ENCODE data around the gene MS4A18.

Gene MS4A18

DNA sequence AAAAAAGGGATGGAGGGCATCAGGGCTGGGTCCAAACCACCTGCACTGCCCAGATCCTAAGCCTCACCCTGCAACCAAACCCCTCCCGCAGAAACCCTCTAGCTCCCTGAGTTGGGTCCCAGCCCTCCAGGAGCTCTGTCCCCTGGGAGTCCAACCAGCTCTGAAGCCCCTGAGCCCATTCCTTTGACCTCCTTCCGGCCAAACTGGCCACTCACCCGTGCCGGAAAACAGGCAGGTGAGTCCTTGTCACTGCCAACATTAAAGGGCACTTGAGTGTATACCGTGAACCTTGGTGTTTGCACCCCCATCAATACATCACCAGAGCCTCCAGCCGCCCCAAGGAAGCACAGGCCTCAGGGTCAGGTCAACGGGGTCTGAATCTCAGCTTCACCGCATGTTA is 43.7 kb downstream of the MS4A18 start:
- DNase-seq: no peak

DNA sequence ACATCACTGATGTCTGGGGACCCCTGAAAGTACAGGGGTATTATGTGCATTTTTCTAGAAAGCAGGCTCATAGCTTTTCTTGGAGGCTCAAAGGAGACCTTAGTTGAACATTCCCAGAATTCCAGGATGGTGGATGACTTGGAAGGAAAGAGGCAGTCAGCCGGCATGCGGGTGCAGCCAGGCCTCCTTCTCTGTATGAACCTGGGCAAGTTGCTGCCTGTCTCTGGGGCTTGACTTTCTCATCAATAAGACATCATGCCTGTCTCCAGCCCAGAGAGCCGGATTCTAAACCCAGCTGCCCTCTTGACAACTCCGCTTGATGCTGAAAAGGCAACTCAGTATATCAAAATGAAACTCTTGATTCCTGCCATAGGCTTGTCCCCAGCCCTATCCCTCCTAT is 44.8 kb downstream of the MS4A18 start:
- DNase-seq: no peak

DNA sequence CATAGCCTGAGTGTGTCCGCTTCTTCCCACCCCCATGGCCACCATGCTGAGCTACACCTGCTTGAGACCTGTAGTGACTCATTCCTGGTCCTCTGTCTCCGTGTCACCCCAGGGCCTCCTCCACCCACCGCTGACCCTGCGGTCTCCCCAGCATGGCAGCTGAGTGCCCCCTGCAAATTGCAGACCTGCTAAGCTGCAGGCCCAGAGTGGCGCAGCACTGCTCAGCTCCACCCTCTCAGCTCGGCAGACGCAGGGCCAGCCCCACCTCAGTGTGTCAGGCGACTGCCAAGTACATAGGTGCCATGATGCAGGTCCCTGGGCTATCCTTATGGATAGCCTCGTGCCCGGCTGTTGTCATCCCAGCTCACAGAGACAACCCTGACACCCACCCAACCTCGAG is 45.3 kb downstream of the MS4A18 start:
- no peak for DNase-seq

DNA sequence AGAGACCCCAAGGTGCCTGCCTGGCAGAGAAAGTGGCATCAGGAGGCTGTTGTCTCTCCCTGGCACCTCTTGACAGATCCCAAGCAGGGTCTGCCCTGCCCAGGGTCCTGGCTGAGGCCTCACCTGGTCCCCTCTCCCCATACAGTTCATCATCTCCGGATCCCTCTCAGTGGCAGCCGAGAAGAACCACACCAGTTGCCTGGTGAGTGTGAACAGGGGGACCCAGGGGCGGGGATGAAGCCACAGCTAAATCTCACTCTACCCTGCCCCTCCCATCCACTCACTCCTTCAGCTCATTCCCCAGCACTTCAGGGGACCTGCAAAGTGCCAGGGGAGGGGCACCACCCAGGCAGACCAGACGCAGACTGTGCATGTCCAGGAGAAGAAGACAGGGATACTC is 46.6 kb downstream of the MS4A18 start:
- no peak for DNase-seq

DNA sequence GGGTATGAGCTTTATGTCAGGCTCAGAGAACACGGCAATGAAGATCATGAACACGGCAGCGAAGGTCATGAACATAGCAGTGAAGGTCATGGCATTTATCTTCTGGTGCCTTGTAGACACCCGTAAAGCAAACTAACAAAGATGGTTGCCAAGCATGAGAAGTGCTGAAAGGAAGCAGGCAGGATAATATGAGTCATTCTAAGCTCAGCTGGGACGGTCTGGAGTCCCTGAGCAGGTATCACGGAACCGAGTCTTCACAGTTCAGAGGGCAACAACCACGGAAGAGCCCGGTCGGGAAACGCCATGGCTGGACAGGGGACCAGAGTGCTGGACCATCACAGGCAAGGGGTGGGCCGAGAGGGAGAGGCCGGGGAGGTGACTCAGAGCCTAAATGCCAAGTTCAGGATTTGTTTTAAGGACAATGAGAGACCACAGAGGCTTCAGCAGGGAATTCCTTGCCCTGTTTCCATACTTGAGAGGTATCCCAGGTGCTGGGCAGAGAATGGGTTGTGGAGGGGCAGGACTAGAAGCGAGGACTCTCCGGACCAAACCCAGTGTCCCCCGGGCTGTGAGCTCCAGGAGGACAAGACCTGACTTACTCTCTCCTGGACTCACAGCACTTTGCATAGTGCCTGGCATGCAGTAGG is 47.5 kb downstream of the MS4A18 start:
- no peak for DNase-seq

DNA sequence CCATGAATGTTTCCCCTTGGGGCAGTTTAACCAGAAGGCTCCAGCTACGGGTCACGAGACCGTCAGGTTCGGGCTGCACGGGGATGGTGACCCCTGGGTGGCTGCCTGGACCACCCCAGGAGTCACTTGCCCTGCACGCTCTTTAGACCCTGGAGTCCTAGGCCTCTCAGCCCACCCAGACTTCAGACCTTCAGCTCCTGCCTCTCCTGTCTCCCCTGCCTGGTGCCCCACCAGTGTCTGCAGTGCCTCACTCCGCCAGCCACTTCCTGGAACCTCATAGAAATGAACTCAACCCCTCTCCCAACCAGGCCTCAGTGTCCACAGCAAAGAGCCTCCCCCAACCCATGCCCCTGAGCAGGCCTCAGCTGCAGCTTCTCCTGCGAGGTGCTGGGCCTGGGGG is 48.1 kb downstream of the MS4A18 start:
- DNase-seq: no peak

DNA sequence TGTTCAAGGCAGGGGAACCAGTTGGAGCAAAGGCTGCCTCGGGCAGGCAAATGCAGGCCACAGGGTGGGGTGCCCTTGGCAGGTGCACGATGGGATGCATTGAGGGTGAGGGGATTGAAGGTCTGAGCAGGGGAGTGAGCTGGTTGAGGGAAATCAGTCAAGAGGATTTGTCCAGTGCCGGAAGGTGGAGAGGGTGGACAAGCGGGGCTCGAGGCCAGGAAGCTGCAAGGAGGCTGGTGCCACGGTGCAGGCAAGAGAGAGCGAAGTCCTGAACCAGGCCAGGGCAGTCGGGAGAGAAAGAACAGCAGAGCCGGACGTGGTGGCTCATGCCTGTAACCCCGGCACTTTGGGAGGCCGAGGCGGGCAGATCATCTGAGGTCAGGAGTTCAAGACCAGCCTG is 50.2 kb downstream of the MS4A18 start:
- no peak for DNase-seq

DNA sequence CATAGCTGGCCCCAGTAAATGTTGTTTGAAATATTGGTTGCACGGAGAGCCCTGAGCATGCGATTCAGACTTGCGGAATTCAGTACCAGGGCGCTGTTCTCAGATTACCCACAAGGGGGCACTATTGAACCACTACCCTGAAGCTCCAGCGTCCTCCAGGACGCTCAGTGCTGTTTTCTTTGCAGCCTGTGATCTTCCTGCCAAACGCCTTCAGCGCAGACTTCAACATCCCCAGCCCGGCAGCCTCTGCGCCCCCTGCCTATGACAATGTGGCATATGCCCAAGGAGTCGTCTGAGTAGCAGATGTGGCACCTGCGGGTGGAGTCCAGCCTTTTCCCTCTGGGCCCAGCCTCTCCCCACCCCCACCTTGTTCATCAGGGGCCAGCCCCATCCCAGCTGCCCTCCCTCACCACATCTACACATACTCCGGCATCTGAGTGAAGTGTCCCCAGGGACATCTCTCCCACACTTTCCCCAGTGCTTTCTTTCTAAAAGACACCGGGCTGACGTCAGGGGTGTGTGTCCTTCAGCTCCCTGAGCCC is 51.0 kb downstream of the MS4A18 start:
- peak; percentile 71 for DNase-seq

DNA sequence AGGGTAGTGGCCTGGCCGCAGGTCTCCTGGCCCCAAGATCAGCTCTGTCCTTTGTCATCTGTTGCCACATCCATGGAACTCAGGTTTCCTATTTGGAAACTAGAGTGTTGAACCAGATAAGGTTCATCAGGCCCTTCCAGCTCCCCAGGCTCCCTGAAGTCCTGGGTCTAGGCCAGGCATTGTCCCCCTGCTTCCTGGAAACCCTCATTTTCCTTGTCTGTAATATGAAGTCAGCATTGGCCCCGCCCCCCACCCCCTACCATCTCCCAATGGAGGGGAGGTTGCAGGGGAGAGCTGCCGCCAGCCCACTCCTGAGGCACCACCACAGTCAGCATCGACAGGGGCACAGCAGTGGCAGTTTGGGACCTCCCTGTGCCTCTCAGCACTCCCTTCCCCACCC is 51.6 kb downstream of the MS4A18 start:
- DNase-seq: no peak

DNA sequence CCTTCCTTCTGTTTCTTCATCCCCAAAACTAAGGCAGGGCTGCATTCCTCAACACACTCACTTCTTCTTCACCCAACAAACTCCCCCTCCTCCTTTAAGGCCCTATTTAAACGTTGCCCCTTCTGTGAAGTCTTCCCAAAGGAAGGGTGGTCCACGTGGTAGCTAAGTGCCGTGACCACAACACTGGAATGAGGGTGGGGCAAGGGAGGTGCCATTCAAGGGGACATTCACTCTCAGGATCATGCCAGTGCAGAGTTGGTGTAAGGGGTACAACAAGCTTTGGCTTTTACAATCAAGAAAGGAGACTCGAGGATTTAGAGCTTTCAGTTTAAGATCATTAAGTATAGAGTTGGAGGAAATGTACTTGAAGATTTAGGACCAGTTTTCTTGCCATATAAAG is 52.6 kb downstream of the MS4A18 start:
- no peak for DNase-seq

DNA sequence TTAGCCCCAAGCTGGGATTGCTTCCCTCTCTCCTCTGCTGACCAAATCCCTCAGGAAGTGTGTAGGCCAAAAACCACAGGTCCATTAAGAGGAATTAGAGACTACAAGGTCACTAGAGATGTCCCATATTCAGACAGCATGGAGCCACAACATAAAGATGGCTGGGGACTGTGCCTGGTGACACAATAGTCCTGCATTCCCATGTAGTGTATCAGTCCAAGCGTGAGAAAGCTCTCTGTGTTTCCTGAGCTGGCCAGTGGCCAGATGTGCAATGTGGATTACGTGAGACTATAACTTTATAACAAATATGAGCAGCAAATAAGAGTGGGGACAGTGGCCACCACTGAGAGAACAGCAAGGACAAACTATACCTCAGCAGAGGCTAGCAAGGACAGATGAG is 53.1 kb downstream of the MS4A18 start:
- no peak for DNase-seq

DNA sequence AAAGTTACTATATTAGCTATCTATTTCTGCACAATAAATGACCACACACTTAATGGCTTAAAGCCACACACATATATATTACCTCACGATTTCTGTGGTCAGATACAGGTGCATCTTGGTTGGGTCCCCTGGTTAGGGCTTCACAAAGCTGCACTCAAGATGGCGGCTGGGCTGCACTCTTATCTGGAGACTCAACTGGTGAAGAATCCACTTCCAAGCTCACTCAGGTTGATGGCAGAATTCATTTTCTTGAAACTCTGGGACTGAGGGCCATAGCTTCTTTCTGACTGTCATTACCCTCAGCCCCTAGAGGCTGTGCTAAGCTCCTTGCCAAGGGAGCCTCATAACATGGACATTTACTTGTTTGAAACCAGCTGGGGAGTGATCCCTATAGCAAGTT is 55.5 kb downstream of the MS4A18 start:
- DNase-seq: no peak

DNA sequence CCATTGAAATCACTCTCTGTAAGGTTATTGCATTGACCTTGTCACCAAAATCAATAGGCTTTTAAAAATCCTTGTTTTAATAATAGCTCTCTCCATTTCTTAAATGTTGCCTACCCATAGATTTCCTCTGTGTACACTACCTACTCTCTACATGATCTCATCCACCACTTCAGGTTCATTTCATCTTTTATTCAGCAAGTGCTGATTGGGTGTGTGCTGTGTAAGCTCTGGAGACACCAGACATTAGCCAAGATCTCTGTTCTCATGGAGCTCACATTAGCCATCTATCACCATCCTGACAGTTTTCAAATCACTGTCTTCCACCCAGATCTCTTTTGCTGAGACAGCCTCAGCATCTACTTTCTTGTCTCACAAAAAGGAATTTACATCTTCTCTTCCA is 56.3 kb downstream of the MS4A18 start:
- DNase-seq: no peak

DNA sequence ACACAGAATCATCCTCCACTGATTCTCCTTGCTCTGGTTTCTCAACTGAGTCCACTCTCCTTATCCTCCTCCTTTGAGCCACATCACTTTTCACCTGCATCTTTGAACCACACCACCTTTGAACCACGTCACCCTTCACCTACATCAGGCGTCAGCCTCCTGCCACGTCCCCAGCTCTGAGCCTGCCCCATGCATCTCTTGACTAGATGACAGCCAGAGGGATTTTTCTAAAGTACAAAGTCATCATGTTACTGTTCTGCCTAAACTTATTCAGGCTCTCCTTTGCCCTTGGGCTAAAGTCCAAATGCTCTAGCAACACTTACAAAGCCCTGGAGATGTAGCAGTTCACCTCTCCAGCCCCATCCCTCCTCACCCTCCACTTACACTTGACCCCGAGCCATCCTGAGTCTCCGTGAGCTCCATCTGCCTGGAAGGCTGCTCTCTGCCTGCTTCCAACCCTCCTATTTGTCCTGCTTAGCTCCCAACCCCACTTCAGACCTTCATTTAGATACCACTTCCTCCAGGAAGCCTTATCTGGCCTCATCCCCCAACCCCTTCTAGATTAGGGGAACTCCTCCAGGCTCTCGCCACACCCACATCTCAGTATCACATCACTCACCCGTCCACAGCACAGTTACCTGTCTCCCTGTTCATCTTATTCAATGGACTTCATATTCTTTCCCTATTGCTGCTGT is 56.9 kb downstream of the MS4A18 start:
- no peak for DNase-seq

DNA sequence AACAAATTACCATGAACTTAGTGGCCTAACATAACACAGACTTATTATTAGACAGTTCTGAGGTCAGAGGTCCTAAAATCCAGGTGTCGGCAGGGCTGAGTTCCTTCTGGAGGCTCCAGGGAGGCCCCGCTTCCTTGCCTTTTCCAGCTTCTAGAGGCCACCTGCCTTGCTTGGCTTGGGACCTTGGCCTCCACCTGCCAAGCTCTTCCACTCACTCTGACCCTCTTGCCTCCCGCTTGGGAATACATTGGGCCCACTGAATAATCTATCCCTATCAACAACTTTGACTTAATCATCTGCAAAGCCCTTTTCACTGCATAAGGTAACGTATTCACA is 57.4 kb downstream of the MS4A18 start:
- no peak for DNase-seq

DNA sequence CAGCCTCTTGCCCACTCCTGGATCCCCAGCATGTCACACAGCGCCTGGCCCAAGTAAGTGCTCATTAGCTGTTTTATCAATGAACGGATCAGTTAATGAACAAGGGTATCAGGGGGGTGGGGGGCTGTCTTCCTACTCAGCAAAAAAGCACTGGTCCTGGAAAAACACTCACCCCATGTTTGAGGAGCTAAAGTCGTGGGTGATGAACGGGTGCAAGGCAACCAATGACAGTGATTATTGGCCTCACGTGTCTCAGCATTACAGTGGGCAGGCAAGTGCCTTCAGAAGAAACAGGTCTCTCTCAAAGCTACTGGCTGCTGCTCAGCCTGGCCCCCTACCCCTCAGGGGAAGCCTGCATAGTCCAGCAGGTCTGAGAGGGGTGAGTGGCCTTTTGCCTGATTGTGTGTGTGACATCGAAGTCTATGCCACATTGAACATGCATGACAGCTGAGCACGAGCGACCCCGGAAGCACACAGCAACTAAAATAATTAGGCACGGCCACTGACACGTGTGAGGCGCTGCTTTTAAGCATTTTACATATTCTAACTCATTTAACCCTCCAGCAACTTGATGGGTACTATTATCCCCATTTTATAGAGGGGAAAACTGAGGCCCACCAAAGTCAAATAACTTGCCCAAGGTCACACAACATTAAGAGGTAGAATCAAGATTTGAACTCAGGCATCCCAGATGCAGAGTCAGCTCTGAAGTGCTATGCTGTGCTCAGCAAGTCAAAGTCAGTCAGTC is 58.0 kb downstream of the MS4A18 start:
- no peak for DNase-seq

DNA sequence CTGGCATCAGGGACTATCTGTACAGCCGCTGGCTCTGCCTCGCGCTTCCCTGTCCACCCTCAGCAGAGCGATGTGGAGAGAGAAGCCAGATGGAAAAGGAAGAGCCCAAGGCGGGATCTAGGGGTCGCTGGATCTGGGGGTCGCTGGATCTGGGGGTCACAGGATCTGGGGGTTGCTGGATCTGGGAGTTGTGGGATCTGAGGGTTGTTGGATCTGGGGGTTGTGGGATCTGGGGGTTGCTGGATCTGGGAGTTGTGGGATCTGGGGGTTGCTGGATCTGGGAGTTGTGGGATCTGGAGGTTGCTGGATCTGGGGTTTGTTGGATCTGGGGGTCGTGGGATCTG is 58.6 kb downstream of the MS4A18 start:
- DNase-seq: no peak

DNA sequence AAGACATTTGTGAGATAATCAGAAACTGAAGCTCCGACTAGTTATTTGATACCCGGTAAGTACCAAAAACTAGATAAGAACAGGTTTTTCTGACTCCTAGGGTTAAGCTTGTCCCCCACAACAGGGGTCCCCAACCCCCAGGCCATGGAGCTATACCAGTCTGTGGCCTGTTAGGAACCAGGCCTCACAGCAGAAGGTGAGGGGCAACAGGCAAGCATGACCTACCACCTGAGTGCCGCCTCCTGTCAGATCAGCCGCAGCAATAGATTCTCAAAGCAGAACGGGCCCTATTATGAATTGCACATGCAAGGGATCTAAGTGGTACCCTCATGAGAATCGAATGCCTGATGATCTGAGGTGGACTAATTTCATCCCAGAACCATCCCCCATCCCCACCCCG is 59.4 kb downstream of the MS4A18 start:
- DNase-seq: no peak

DNA sequence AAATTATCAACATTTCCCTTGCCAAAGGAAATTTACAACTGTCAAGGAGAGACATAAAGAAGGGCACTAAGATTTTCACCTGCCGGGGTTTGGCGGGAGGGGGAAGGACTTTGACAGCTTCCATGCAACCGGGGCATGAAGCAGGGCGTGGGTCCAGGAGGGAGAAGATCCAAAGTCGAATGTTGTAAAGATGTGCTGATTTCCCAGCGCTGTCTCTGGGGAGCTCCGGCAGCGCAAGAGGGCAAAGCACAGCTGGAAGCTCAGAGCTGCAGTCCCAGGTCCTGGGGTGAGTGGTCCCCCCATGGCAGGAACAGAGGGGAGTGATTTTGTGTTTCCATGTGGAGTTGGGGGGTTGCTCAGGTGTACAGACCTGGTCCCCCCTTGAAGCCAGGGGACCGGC is 60.6 kb downstream of the MS4A18 start, which contains the start of gene MS4A10:
MS4A10 (plus strand) TSS at position 198 of the 400 bp plus-strand sequence. CDS start 5,003 bp downstream, outside the sequence.
- no peak for DNase-seq

DNA sequence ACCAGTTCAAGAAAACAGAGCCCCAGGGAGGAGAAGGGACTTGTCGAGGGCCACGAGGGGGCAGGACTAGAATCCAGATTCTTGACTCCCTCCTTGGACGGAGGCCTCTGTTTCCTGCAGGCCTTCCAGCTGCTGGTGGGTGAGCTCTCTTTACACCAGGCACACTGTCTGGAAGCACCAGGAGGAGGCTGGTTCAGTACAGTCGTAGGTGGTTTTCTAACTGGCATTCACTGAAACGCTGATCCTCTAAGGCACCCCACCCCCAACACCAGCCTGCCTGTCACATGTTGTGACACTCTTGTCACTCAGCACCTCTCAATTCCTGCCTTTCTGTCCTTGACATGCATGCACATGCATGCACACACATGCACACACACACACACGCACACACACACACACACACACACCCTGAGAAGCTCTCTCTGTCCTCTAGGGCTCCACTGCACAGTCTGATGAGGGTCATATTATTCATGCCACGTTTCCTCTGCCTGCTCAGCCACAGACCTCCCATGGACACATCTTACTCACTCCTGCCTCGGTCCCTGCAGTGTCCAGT is 61.4 kb downstream of the MS4A18 start:
- no peak for DNase-seq

DNA sequence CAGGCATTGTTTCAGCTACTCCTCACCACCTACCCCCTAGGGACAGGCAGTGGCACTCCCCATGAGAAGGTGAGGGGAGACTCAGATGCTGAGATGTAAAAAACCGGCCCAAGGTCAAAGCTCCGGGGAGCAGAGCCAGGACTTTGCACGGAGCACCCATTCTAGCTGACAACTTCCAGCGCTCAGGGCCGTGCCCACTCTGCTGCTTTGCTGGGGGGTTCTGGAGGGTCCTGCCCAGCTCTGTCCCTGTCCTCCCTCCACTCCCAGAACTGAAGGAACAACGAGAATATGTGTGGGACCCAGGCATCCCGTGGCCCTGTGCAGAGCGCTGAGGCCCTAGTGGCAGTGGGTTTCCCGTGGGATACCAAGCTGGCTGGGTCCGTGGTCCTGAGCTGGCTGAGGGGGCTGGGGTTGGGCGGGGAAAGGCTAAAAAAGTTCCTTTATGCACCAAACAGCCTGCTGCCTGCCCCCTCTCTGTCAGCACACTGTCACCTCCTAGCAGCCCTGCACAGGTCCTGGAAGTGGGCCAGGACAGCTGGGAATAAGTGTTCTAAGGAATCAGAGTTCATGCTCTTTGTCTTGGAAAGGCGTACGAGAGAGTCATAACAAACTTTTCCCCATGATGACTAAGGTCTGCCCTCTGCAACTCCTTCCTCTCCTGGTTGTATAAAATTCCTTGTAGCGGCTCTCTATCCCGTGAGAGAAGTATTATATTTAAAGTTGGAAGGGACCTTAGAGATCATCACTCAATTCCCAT is 62.5 kb downstream of the MS4A18 start:
- no peak for DNase-seq

DNA sequence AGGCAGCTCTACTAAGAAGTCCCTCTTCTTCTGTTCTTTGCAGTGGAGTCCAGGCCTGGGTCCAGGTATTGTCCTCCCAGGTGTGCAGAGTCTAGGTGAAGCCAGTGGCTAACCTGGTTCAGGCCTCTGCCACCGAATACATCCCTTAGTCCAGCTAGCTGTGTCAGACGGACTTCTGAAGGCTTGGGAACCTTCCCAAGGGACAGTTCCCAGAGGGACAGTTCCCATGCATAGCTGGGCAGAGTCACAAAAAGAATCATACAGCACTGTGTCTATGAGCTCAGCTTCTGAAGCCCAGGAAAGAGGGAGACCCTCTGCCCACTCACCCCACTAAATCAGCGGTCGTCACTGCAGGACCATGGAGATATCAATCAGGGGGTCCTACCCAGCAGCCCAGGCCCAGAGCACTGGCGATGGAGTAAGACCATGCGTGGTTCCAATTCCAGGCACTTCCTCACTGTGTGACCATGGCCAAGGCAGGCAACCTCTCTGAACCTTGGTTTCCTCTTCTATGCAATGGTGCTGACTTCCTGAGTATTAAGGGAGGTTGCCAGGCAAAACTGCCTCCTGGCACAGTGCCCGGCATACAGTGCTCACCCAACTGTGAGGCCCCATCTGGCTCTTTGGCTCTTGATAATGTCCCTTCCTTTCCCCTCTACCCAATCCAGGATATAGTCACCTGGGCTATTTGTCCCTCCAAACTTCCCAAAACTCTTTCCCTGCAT is 64.0 kb downstream of the MS4A18 start:
- no peak for DNase-seq
